Hepatocyte (in vitro differentiated cells): ENCODE measurements around the gene SHOC2.

Experiments
- CTCF ChIP-seq: fragments of 200-600 bp; sonication (generic); IDR thresholded peaks from 2 replicates; pipeline ENCODE4 v1.5.1; 2016; ENCODE audit warnings: antibody characterized with exemption, mild to moderate bottlenecking; ENCODE audit not compliant: poor library complexity
- EZH2 ChIP-seq: fragments of 200-600 bp; sonication (generic); IDR thresholded peaks from 2 replicates; pipeline ENCODE4 v1.6.1; 2016; ENCODE audit warnings: antibody characterized with exemption, mild to moderate bottlenecking, borderline replicate concordance
- EZH2phosphoT487 ChIP-seq: fragments of 200-600 bp; sonication (generic); IDR thresholded peaks from one replicate; pipeline ENCODE4 v1.6.1; 2018; ENCODE audit warnings: antibody characterized with exemption, mild to moderate bottlenecking, low read depth, moderate library complexity; ENCODE audit not compliant: unreplicated experiment, severe bottlenecking

- TF ChIP-seq CTCF (no peak), EZH2phosphoT487 (no peak), EZH2 (no peak)
Observed at GRCh38 chr10:110897184-110897583, 22.2 kb upstream of the SHOC2 start.
